DOHH2 (cell line): ENCODE results near the gene PAXX.

Experiments
- H3F3A ChIP-seq: fragments of 200-600 bp; sonication (generic), shearing (Covaris generic); 2 replicates; pipeline ENCODE4 v1.6.0; 2016; ENCODE audit warnings: antibody characterized with exemption, mild to moderate bottlenecking; ENCODE audit not compliant: control insufficient read depth, insufficient read depth
- H3K27ac ChIP-seq: fragments of 200-600 bp; sonication (generic); 2 replicates; pipeline ENCODE4 v1.5.1; 2014; ENCODE audit warnings: low read depth, mild to moderate bottlenecking, low read length, moderate library complexity
- H3K27me3 ChIP-seq: fragments of 200-600 bp; sonication (generic); 2 replicates; pipeline ENCODE4 v1.6.1; 2014; ENCODE audit warnings: mild to moderate bottlenecking, low read length, mixed read lengths; ENCODE audit not compliant: control insufficient read depth
- H3K36me3 ChIP-seq: fragments of 200-600 bp; sonication (generic); 2 replicates; pipeline ENCODE4 v1.6.1; 2014; ENCODE audit warnings: mild to moderate bottlenecking, low read length, moderate library complexity, mixed read lengths; ENCODE audit not compliant: control insufficient read depth
- H3K4me1 ChIP-seq: fragments of 200-600 bp; sonication (generic); 2 replicates; pipeline ENCODE4 v1.6.1; 2014; ENCODE audit warnings: mild to moderate bottlenecking, low read length, mixed read lengths; ENCODE audit not compliant: control insufficient read depth
- H3K4me2 ChIP-seq: fragments of 200-600 bp; sonication (generic); 2 replicates; pipeline ENCODE4 v1.6.0; 2014; ENCODE audit warnings: mild to moderate bottlenecking, low read length, moderate library complexity
- H3K4me3 ChIP-seq: fragments of 200-600 bp; sonication (generic); 2 replicates; pipeline ENCODE4 v1.5.1; 2014; ENCODE audit warnings: mild to moderate bottlenecking, low read length, mixed read lengths
- H3K79me2 ChIP-seq: fragments of 200-600 bp; sonication (generic); 2 replicates; pipeline ENCODE4 v1.6.1; 2014; ENCODE audit warnings: mild to moderate bottlenecking, low read length, mixed read lengths; ENCODE audit not compliant: control insufficient read depth
- H3K9me2 ChIP-seq: fragments of 200-600 bp; sonication (generic); replicated peaks from 2 replicates; pipeline ENCODE4 v1.6.1; 2014; ENCODE audit warnings: mild to moderate bottlenecking, low read length, mixed read lengths; ENCODE audit not compliant: control insufficient read depth
- H3K9me3 ChIP-seq: fragments of 200-600 bp; sonication (generic); 2 replicates; pipeline ENCODE4 v1.6.1; 2014; ENCODE audit warnings: antibody characterized with exemption, low read length, mixed read lengths; ENCODE audit not compliant: control insufficient read depth, insufficient read depth
- H4K20me1 ChIP-seq: fragments of 200-600 bp; sonication (generic); 2 replicates; pipeline ENCODE4 v1.6.0; 2014; ENCODE audit warnings: low read depth, mild to moderate bottlenecking, antibody characterized with exemption, low read length, moderate library complexity; ENCODE audit not compliant: control insufficient read depth, insufficient read depth
- EZH2phosphoT487 ChIP-seq: fragments of 200-600 bp; sonication (generic); IDR thresholded peaks from 2 replicates; pipeline ENCODE4 v1.6.1; 2017; ENCODE audit warnings: borderline replicate concordance, mild to moderate bottlenecking, antibody characterized with exemption, low read length, moderate library complexity, mixed read lengths
- TF ChIP-seq, protein P1 (sequence below): fragments of 200-600 bp; sonication (generic); IDR thresholded peaks from one replicate; pipeline ENCODE4 v1.5.1; 2014; ENCODE audit warnings: antibody characterized with exemption, mild to moderate bottlenecking, low read depth, low read length; ENCODE audit not compliant: poor library complexity, severe bottlenecking

PAXX gene

DNA sequence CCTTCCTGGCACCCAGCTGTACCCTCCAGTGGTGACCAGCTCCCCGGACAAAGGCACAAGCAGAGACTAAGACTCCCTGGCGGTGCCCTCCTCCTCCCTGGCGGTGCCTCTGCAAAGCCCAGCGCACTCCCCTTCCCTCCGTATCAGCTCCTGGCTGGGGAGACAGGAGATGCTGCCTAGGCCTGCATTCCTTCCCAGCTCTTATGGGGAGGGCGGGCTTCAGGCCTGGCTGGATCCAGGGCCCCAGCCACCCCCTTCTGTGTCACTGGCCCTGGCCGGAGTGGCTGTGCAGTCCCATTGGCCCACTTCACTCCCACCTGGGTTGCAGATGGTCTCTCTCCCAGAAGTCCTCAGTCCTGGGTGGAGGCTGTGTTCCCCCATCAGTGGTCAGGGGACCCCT, 33.7 kb upstream of the PAXX start:
- H3K79me2 ChIP-seq: no peaks in the 10 kb centered on the region
- H3K27me3 ChIP-seq: no peaks in the 10 kb centered on the region
- no peaks in the 10 kb centered on the region for H4K20me1 ChIP-seq
- TF ChIP-seq, protein P1, sequence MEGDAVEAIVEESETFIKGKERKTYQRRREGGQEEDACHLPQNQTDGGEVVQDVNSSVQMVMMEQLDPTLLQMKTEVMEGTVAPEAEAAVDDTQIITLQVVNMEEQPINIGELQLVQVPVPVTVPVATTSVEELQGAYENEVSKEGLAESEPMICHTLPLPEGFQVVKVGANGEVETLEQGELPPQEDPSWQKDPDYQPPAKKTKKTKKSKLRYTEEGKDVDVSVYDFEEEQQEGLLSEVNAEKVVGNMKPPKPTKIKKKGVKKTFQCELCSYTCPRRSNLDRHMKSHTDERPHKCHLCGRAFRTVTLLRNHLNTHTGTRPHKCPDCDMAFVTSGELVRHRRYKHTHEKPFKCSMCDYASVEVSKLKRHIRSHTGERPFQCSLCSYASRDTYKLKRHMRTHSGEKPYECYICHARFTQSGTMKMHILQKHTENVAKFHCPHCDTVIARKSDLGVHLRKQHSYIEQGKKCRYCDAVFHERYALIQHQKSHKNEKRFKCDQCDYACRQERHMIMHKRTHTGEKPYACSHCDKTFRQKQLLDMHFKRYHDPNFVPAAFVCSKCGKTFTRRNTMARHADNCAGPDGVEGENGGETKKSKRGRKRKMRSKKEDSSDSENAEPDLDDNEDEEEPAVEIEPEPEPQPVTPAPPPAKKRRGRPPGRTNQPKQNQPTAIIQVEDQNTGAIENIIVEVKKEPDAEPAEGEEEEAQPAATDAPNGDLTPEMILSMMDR: no peak
- TF ChIP-seq EZH2phosphoT487: no peak
- no peak overlapping the region for H3K4me2 ChIP-seq
- no peaks in the 10 kb centered on the region for H3K36me3 ChIP-seq
- H3K4me3 ChIP-seq: no peak overlapping the region
- H3K9me3 ChIP-seq: no peaks in the 10 kb centered on the region
- no peaks in the 10 kb centered on the region for H3K4me1 ChIP-seq
- H3K9me2 ChIP-seq: no peaks in the 10 kb centered on the region
- H3F3A ChIP-seq: no peaks in the 10 kb centered on the region
- H3K27ac ChIP-seq: no peak overlapping the region

DNA sequence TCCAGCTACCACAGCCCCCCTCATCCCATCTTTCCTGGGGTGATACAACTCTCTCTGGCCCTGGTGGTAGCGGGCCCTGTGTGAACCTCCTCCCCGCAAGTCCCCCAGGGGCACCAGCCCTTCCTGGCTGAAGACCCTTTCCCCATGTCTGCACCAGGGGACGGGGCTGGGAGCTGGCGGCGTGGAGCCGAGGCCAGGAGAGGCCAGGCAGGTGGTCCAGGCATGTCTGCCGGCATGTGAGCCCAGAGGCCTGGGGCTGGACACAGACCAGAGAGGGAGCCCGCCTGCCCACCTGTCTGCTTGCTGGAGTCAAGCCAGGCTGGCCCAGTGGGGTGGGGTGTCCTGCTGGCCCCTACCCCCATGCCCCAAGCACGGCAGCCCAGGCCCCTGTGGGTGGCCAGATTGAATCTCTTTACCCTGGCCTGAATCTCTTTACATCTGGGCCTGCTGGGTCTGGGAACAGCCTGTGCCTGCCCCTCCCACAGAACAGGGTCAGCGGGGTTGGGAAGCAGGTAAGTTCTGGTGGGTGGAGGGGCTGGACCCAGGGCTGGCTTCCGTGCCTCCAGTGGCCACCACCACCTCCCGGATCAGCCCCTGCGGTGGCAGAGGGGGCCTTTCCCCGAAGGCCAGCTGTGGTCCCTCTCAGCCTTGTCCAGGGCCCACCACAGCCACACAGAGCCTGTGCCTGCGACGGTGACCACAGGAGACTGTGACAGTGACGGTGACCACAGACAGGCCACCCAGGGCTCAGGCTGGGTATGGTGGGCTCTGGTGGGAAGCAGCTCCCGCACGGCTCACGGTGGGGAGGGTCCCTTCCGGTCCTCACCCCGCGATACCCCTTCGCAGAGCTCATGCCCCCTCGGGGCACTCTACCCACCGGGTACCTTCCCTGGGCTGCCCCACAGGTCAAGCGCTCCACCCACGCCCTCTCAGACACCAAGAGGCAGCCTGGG, 33.0 kb upstream of the PAXX start:
- Histone ChIP-seq H3K4me1 (no peaks in the 10 kb centered on the region), H3F3A (no peaks in the 10 kb centered on the region), H3K79me2 (no peaks in the 10 kb centered on the region), H3K9me2 (no peaks in the 10 kb centered on the region), H3K9me3 (no peaks in the 10 kb centered on the region), H3K27ac (no peak overlapping the region), H4K20me1 (no peaks in the 10 kb centered on the region), H3K27me3 (no peaks in the 10 kb centered on the region), H3K4me3 (no peak overlapping the region), H3K4me2 (no peak overlapping the region), H3K36me3 (no peaks in the 10 kb centered on the region)
- TF ChIP-seq EZH2phosphoT487: no peak
- TF ChIP-seq, protein P1: no peak

DNA sequence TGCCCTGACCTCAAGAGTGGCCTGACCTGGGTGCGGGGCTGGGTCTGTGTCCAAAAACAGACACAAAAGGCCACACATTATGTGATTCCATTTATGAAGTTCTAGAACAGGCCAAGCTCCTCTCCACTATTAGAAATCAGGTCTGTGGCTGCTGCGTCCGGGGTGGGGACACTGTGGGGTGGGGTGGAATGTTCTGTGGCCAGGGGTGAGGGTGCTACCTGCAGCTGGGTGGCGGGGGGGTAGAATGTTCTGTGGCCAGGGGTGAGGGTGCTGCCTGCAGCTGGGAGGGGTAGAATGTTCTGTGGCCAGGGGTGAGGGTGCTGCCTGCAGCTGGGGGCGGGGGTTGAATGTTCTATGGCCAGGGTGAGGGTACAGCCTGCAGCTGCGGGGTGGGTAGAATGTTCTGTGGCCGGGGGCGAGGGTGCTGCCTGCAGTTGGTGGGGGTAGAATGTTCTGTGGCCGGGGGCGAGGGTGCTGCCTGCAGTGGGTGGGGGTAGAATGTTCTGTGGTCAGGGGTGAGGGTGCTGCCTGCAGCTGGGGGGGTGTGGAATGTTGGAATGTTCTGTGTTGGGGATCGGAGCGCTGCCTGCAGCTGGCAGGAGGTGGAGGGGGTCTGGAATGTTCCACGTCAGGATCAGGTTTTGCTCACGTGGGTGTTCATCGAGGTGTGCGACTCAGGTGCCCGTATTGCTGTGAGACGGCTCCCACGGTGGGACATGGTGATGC, 31.8 kb upstream of the PAXX start:
- TF ChIP-seq, protein P1: no peak
- TF ChIP-seq EZH2phosphoT487: no peak
- Histone ChIP-seq H3K4me3 (no peak overlapping the region), H3K36me3 (no peaks in the 10 kb centered on the region), H3K4me1 (peaks cover 3% of the 10 kb centered on the region), H3K27ac (no peak overlapping the region), H3K79me2 (no peaks in the 10 kb centered on the region), H3K4me2 (no peak overlapping the region), H3K9me2 (no peaks in the 10 kb centered on the region), H3K9me3 (no peaks in the 10 kb centered on the region), H3K27me3 (no peaks in the 10 kb centered on the region), H4K20me1 (no peaks in the 10 kb centered on the region), H3F3A (no peaks in the 10 kb centered on the region)
